ENCODE results near the gene UBE2R2.
"Not testable (repeated sequence)": the region's sequence is repeated elsewhere in the genome, so short reads cannot be mapped to it uniquely, and the experiment has no call there.

Gene UBE2R2

GRCh38 chr9:33816327-33817252 is at the start of gene UBE2R2:
UBE2R2 (plus strand) TSS chr9:33817160; CDS start chr9:33817758, 598 bp downstream.
- no peak for FAIRE-seq

DNA sequence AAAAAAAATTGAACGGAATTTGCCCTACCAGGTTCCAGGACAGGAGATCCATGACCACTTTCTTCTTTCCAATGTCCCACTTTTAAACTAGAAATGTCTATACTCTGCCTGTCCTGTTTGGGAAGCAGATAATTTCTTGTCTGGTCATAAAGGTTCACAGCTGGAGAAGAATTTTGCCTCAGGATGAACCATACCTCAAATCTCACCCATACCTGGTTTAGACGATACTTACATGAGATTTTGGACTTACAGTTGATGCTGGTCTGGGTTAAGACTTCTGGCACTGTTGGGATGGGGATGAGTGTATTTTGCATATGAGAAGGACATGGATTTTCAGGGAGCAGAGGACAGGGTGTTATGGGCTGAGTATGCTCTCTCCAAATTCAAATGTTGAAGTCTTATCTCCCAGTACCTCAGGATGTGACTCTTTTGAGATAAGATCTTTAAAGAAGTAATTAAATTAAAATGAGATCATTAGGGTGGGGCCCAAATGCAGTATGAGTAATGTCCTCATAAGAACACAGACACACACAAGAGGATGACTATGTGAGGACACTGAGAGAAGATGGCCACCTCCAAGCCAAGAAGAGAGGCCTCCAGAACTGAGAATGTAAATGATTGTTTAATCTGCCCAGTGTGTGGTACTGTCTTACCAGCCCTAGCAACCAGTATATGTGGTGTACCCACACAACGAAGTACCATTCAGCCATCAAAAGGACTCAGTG is 46.6 kb upstream of the UBE2R2 start:
- FAIRE-seq, result not testable (repeated sequence)

GRCh38 chr9:33773135-33773534 is 43.8 kb upstream of the UBE2R2 start:
- not testable (repeated sequence) for FAIRE-seq

DNA sequence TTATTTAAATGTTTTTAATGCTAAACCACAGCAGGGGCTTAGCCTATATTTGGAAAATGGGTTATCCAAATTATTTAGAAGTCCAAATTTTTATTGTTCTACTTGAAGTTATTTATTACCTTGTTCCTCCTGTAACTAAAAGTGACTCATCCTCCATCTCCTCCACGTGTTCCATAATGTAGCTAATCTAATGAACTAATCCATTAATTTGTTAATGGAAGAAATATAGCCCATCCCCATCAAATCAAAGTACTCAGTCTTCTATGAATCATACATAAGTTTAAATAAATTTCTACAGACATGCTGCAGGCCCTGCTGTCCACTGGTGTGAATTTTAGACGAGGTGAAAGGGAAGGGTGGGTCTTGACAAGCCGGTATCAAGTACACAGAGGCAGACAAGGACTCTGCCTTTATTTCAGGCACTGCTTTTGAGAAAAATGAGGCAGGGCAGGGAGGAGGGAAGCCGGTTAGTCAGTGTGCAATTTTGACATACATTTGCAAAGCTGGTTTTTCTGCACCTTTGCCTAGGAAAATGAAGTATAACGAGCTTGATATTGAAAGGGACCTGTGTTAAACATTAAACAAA is 42.8 kb upstream of the UBE2R2 start:
- FAIRE-seq, result not testable (repeated sequence)

DNA sequence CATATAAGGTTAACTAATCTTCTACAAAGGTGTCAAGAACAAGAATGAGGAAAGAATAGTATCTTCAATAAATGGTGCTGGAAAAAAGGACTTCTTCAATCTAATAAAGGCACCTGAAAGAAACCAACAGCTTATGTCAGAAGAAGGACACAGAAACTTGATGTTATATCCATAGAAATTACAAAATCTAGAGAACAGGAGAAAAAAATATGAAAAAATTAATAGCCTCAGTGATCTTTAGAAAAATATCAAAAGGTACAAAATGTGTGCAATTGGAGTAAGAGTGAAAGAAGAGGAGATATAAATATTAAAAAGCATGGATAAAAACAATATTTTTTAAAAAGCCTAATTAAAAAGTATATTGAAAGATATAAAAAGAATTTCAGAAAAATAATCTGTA is 40.4 kb upstream of the UBE2R2 start:
- FAIRE-seq, result no peak

- no peak for FAIRE-seq
Observed at GRCh38 chr9:33778700-33779351, 38.1 kb upstream of the UBE2R2 start.

GRCh38 chr9:33780276-33780675 is 36.7 kb upstream of the UBE2R2 start:
- no peak for FAIRE-seq

DNA sequence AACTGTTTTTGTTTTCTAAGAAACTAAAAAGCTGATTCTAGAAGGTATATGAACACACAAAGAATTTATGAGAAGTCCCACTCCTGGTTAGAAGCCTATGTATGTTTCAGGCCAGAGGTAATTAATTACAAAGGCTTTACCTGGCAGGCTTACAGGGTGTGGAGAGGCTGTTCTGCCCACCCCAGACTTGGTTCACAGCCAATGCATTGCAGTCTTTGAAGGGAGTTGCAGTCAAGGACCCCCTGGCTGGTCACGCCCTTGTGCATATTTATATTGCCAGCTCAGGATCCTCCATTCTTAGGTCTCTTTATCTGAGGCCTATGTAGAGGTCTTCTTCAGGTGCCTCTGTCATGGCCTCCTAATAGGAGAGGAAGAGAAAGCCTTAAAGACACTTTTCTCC is 35.2 kb upstream of the UBE2R2 start:
- no peak for FAIRE-seq

DNA sequence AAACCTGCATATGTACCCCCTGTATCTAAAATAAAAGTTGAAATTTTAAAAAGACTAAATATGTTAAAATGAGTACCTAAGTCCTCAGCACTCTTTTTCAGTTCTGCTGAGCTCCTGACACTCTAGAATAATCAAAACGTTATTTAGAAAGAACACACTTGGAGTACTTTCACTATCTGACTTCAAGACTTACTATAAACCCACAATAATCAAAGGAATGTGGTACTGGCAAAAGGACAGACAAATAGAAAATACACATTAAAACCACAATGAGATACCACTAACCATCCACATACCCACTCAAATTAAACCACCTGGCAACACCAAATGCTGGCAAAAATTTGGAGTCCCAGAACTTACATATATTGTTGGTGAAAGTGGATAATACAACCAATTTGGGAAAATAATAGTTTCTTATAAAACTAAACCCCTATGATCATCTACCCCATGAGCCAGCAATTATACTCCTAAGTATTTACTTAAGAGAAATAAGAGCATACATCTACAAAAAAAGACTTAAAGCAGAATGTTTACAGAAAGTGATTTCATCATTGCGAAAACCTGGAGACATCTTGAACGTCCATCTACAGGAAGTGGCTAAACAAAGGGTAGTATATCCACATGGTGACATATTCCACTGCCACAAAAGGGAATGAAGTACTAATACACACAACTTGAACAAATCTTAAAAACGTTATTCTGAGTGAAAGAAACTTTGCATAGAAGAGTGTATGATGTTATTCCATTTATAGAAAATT is 34.4 kb upstream of the UBE2R2 start:
- FAIRE-seq, result no peak

DNA sequence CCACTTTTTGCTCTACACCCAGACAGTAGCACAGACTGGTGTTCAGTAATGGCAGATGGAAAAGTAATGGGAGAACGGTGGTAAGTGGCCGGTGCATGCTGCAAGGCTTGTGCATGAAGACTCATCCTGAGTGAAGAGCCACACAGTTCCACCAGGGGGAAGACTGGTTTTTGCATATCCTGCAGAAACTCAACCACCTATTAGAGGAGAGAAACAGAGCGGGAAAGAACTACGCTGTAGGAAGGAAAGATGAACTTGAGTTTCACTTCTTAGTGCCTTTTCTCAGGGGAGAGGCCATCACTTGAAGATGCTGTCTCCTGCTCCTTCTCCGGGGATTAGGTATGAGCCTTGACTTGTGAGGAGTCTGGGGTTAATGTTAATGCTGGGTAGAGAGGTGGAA is 31.0 kb upstream of the UBE2R2 start:
- FAIRE-seq, result peak; percentile 11

DNA sequence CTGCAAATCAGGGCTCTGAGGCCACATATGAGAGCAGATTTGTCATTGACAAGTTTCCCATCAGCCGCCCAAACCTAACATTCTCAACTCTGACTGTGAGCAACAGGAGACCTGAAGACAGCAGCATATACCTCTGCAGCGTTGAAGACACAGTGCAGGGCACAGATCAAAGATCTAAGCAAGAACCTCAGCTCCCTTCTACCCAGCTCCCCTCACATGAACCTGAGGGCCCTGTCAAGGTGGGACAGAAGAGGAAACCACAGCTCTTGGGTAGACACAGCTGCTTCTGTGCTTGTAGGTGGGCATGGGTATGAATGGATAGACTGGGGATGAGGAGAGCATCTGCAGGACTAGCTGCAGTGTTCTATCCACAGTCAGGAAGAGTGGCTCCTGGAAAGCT is 30.3 kb upstream of the UBE2R2 start:
- FAIRE-seq, result no peak

DNA sequence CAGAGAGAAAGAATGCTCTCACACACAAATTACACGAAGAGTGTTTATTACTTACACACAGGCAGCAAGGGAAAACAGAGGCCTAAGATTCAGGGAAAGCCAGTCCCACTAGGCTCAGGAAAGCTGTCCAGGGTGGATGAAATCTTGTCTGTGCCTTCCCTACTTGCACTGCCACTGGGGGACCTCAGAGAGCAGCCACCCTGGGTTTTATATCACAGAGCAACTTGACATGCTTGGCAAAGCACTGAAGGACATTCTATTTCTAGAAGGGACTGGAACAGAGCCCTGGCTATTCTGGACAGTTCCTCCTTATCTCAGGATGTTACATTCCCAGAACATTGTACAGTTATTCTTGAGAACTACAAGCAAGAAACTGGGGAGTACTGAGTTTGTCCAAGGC is 29.1 kb upstream of the UBE2R2 start:
- FAIRE-seq, result no peak

- not testable (repeated sequence) for FAIRE-seq
Observed at GRCh38 chr9:33789429-33789828, 27.5 kb upstream of the UBE2R2 start.

DNA sequence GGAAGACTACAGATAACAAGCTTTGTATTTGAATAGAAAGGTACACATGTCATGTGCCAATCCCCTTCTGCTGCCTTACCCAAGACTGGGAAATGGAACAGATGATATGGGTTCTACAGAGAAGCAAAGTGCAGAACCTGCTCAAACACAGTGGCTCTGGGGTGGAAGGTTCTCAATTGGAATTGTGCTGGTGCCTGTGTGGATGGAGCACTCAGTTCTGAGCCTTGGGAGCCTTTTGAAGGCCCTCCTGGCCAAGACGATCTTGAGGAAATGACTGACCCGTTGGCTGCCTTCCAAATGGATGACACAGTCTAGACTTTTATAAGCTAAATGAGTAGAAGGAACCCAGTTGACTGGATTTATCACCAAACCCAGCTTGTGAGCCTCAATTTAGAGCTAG is 25.8 kb upstream of the UBE2R2 start:
- FAIRE-seq, result no peak

DNA sequence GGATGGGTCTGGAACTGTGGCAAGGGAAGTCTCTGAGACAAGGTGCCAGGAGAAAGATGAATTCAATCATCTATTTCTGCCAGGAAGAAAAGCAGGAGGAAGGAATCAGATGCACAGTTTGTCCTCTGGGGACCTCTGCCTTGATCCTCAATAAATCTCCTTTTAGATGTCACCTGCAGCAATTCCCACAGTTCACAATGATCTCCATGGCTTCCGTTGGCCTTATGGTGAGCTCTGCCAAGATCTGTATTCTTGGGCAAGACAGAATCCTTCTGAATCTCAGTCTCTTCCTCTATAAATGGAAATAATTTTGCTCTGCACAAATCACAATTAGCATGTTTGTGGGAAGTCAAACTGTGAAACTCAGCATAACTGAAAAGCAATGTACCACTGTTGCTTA is 23.5 kb upstream of the UBE2R2 start:
- FAIRE-seq, result not testable (repeated sequence)

DNA sequence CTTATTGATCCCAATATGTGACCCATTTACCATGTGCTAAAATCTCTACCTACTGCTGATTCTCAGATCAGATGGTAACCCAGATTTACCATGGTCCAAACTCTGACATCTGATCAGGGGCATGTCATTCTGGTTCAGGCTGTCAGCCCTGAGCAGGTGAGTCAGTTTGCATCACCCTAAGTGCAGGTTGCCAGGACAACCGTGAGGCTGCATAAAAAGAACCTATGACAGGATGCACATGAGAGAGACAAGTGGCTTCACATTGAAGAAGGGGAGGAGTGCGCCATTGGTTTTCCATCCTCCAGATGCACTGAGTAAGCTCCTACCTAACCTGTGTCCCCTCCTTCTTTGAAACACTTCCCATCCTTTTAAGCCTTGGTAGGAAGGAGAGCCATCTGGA is 22.4 kb upstream of the UBE2R2 start:
- no peak for FAIRE-seq

DNA sequence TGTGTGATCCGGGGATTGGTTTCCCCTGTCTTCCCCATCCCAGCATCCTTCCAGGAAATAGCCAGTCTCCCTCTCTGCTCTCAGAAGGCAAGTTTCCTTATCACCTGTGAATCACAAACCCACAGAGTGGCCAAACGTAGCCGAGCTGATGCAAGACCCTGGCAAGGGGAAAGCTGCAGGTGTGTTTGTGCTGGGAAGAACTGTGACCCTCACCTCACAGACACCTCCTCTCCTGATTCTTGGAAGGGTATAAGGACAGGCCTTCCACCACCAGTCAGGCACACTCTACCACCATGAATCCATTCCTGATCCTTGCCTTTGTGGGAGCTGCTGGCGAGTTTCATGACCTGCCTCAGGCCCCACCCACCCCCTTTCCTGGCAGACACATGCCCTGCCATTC is 21.7 kb upstream of the UBE2R2 start, which contains the start of gene PRSS3:
PRSS3 (plus strand) TSS at position 281 of the 400 bp plus-strand sequence; CDS start at position 294, 13 bp downstream.
- no peak for FAIRE-seq

GRCh38 chr9:33795819-33796218 is 21.1 kb upstream of the UBE2R2 start:
- no peak for FAIRE-seq

- not testable (repeated sequence) for FAIRE-seq
Observed at GRCh38 chr9:33796679-33797078, 20.3 kb upstream of the UBE2R2 start.

DNA sequence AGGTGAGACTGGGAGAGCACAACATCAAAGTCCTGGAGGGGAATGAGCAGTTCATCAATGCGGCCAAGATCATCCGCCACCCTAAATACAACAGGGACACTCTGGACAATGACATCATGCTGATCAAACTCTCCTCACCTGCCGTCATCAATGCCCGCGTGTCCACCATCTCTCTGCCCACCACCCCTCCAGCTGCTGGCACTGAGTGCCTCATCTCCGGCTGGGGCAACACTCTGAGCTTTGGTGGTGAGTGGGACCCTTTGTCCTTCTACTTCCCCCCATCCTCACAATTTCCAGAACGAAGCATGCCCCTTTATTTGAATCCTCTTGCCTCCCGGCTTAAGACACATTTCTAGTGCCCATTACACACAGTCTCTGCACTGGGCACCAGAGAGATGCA is 19.1 kb upstream of the UBE2R2 start:
- FAIRE-seq, result no peak

GRCh38 chr9:33798545-33798944 is 18.4 kb upstream of the UBE2R2 start:
- FAIRE-seq, result no peak
